HG03196 (cell line): ENCODE measurements around the gene ZNF700.
A peak's percentile ranks its signal among the peaks of the same experiment; 100 is the strongest.
"Not testable (repeated sequence)": the region's sequence is repeated elsewhere in the genome, so short reads cannot be mapped to it uniquely, and the experiment has no call there.

ENCODE experiments used
- ATAC-seq: cut with Tn5 transposase; IDR thresholded peaks from one replicate; pipeline ENCODE4 v1.9.1; 2021; ENCODE audit not compliant: unreplicated experiment

The ZNF700 gene

GRCh38 chr19:11938383-11938782 is 13.5 kb downstream of the ZNF700 start:
- ATAC-seq, result not testable (repeated sequence)

DNA sequence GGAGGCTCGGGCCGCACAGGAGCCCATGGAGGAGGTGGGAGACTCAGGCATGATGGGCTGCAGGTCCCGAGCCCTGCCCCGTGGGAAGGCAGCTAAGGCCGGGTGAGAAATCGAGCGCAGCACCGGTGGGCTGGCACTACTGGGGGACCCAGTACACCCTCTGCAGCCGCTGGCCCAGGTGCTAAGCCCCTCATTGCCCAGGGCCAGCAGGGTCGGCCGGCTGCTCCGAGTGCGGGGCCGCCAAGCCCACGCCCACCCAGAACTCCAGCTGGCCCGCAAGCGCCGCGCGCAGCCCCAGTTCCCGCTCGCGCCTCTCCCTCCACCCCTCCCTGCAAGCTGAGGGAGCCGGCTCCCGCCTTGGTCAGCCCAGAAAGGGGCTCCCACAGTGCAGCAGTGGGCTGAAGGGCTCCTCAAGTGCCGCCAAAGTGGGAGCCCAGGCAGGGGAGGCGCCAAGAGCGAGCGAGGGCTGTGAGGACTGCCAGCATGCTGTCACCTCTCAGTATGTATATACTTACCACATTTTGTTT is 16.5 kb downstream of the ZNF700 start:
- not testable (repeated sequence) for ATAC-seq

- ATAC-seq, result no peak
Observed at GRCh38 chr19:11942008-11942842, 17.3 kb downstream of the ZNF700 start.

GRCh38 chr19:11942843-11943108 is 17.9 kb downstream of the ZNF700 start:
- no peak for ATAC-seq

- ATAC-seq, result no peak
Observed at GRCh38 chr19:11944656-11945055, 19.7 kb downstream of the ZNF700 start.

DNA sequence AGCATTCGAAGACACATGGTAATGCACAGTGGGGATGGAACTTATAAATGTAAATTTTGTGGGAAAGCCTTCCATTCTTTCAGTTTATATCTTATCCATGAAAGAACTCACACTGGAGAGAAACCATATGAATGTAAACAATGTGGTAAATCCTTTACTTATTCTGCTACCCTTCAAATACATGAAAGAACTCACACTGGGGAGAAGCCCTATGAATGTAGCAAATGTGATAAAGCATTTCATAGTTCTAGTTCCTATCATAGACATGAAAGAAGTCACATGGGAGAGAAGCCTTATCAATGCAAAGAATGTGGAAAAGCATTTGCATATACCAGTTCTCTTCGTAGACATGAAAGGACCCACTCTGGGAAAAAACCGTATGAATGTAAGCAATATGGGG is 23.7 kb downstream of the ZNF700 start:
- no peak for ATAC-seq

DNA sequence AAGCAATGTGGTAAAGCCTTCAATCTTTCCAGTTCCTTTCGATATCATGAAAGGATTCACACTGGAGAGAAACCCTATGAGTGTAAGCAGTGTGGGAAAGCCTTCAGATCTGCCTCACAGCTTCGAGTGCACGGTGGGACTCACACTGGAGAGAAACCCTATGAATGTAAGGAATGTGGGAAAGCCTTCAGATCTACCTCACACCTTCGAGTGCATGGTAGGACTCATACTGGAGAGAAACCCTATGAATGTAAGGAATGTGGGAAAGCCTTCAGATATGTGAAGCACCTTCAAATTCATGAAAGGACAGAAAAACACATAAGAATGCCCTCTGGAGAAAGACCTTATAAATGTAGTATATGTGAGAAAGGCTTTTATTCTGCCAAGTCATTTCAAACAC is 24.3 kb downstream of the ZNF700 start:
- no peak for ATAC-seq

GRCh38 chr19:11949614-11950080 is 24.7 kb downstream of the ZNF700 start:
- ATAC-seq, result not testable (repeated sequence)

- ATAC-seq, result no peak
Observed at GRCh38 chr19:11950312-11950711, 25.4 kb downstream of the ZNF700 start.

- peak; percentile 29 for ATAC-seq
Observed at GRCh38 chr19:11963566-11964355, 38.9 kb downstream of the ZNF700 start.

- ATAC-seq, result no peak
Observed at GRCh38 chr19:11964496-11964857, 39.6 kb downstream of the ZNF700 start.

DNA sequence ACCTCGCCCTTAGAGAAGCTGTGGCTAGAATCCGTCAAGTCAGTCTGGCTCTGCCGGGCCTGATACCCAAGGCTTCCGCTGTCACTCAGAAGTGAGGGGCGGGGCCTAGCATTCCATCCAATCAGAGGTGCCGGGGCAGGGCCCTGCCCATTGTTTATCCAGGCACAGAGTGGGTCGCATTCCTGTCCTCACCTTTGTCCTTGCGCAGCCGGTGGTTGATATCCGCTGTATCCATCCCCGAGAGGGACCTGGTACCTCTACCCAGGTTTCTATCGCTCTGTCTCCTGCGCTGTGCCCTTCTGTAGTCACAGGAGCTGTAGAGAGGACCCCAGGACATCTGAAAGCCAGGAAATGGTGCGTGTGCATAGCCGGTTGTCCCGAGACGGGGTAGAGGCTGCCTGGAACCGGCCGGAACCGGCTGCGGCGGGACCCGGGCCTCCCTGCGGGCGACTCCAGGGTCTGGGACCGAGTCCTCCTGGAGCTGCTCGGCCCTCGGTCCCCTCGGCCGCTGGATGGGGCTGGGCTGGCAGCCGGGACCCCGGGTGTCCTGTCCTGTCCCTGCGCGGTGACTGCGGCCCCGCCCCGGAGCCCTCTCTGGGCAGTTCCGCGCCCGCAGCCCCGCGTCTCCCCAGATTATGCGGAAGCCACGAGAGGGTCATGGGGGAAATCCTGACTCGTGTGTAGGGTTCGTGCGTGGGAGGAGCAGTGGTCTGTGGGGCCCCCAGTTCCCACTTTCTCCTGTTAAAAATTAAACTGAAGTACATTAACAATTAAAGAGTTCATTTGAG is 40.1 kb downstream of the ZNF700 start, which contains the start of gene ZNF763:
TSS of gene ZNF763 (plus strand) at position 183 of the 788 bp plus-strand sequence. CDS start at position 352, 169 bp downstream.
- ATAC-seq, result peak; percentile 85

DNA sequence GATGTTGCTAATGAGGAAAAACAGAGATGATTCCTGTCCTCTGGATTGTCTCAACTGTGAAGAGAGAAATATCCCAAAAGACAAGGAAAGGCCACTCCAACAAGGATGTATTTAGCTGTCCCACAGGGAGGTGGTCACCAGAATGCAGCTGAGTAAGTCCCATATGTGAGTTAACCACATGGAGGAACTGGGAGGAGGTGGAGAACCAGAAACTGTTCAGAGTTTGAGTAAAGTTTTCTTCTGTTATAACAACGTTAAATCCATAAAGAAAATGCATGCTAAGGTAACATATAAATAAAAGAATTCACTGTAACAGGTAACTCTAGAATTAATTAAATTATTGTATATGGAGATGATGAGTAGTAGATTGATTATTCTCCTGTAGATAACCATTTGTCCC is 45.3 kb downstream of the ZNF700 start:
- no peak for ATAC-seq

GRCh38 chr19:11971041-11971440 is 46.1 kb downstream of the ZNF700 start:
- ATAC-seq, result no peak

DNA sequence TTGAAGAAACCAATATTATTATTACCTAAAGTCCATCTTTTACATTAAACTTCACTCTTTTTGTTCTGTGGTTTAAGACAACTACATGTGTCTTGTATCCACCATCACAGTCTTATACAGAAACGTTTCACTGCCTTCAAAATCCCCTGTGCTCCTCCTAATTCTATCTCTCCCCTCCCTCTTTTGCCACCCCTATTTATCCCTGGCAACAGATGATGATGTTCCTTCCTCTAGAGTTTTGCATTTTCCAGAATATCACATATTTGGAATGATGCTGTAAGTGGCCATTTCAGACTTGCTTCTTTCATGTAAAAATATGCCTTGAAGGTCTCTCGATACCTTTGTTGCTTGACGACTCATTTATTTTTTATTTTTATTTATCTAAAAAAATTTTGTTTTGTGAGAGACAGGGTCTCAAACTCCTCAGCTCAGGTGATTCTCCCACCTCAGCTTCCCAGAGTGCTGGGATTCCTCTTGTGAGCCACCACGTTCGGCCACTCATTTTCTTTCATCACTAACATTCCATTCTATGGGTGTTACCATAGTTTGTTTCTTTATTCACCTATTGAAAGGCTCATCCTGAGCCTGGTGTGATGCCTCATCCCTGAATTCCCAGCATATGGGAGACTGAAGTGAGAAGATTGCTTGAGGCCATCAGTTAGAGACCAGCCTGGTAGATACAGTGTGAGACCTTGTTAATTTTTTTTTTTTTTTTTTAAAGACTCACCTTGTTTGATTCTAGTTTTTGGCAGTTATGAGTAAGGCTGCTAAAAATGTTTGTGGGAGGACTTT is 48.3 kb downstream of the ZNF700 start:
- ATAC-seq, result no peak

DNA sequence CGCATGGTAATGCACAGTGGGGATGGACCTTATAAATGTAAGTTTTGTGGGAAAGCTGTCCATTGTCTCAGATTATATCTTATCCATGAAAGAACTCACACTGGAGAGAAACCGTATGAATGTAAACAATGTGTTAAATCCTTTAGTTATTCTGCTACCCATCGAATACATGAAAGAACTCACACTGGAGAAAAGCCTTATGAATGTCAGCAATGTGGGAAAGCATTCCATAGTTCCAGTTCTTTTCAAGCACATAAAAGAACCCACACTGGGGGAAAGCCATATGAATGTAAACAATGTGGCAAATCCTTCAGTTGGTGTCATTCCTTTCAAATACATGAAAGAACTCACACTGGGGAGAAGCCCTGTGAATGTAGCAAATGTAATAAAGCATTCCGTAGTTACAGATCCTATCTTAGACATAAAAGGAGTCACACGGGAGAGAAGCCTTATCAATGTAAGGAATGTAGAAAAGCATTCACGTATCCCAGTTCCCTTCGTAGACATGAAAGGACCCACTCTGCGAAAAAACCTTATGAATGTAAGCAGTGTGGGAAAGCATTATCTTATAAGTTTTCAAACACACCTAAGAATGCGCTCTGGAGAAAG is 53.7 kb downstream of the ZNF700 start:
- ATAC-seq, result no peak

DNA sequence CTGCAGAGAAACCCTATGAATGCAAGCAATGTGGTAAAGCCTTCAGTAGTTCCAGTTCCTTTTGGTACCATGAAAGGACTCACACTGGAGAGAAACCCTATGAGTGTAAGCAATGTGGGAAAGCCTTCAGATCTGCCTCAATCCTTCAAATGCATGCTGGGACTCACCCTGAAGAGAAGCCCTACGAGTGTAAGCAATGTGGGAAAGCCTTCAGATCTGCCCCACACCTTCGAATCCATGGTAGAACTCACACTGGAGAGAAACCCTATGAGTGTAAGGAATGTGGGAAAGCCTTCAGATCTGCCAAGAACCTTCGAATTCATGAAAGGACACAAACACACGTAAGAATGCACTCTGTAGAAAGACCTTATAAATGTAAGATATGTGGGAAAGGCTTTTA is 54.6 kb downstream of the ZNF700 start:
- ATAC-seq, result no peak

- no peak for ATAC-seq
Observed at GRCh38 chr19:11982526-11982925, 57.6 kb downstream of the ZNF700 start.

DNA sequence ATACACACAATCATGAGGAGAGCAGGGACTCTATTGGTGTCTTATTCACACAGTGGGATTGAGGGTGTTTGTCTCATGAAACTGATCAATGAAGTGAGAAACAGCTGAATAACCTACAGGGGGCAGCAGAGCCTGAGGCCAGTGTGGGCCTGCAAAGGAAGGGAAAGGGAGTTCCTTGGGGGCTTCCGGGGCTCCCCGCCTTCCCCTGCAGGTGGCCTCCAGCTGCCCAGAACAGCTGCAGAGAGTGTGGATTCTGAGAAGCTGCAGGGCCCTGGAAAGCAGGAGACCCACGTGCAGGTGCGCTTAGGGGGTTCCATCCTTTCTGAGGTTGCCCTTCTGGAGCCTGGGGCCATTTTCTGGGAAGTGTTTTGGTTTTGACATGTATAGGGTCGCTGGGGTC is 60.1 kb downstream of the ZNF700 start:
- ATAC-seq, result no peak

GRCh38 chr19:11986754-11987153 is 61.8 kb downstream of the ZNF700 start:
- ATAC-seq, result no peak
